ENCODE measurements around the gene ETFA. TPM values are rescaled to one million over a fixed set of nuclear protein-coding genes. Genes with fewer than 3 reads are reported as not detected.

The ETFA gene
- total and polyA plus RNA-seq, 11 donors, result 210 to 536 (median 309) TPM

- Histone ChIP-seq H3K4me3 (peak overlapping the region; percentile 2 to 61 (median 36)), H3K27ac (peak overlapping the region in 1 of 12 donors; percentile 32), H3K9me3 (no peaks in the 10 kb centered on the region), H3K27me3 (peaks cover 97 to 100% (median 100%) of the 10 kb centered on the region in 9 donors), H3K4me1 (peaks cover 6 to 87% (median 55%) of the 10 kb centered on the region in 12 donors), H3K36me3 (no peaks in the 10 kb centered on the region)
- no peak for TF ChIP-seq POLR2A (IDR thresholded peaks at IDR 0.05)
- no peak for TF ChIP-seq CTCF (IDR thresholded peaks at IDR 0.05)
- intact Hi-C loops (cut with DNase I), result loop anchor here in 2 of 10 donors (10.0 kb wide), 2 partner anchors 105 to 525 kb away; no protein-coding TSS in a partner anchor
- WGBS, 4 donors, result 10 to 20% (median 13%) methylated on average over 33 to 48 of the region's 48 CpGs
- DNase-seq, result no peak
- no peak for ATAC-seq
Measured at GRCh38 chr15:76339305-76340197, 28.3 kb upstream of the ETFA start.

- Histone ChIP-seq H3K4me3 (peak overlapping the region in 3 of 12 donors; percentile 11 to 61 (median 19)), H3K4me1 (peaks cover 6 to 87% (median 55%) of the 10 kb centered on the region in 12 donors), H3K27me3 (peaks cover 91 to 100% (median 100%) of the 10 kb centered on the region in 9 donors), H3K36me3 (no peaks in the 10 kb centered on the region), H3K27ac (peak overlapping the region in 1 of 12 donors; percentile 30), H3K9me3 (no peaks in the 10 kb centered on the region)
- TF ChIP-seq CTCF (IDR thresholded peaks at IDR 0.05) (no peak), POLR2A (IDR thresholded peaks at IDR 0.05) (no peak)
- WGBS, 4 donors, result 22 to 40% (median 31%) methylated on average over 23 to 26 of the region's 26 CpGs
- DNase-seq (no peak), ATAC-seq (no peak)
- intact Hi-C loops (cut with DNase I), result loop anchor here in 1 of 10 donors (10.0 kb wide), 1 partner anchor 104 kb away; no protein-coding TSS in a partner anchor
Measured at GRCh38 chr15:76338486-76339304, 27.4 kb upstream of the ETFA start.

- TF ChIP-seq POLR2A (IDR thresholded peaks at IDR 0.05) (no peak), CTCF (IDR thresholded peaks at IDR 0.05) (no peak)
- peak overlapping the region in 4 of 12 donors; percentile 6 to 53 (median 15) for H3K4me3 ChIP-seq
- 2 to 5% (median 3%) methylated on average over 49 to 89 of the region's 89 CpGs for WGBS, 4 donors
- peaks cover 83 to 100% (median 98%) of the 10 kb centered on the region in 9 donors for H3K27me3 ChIP-seq
- ATAC-seq (no peak), DNase-seq (no peak)
- peaks cover 6 to 81% (median 53%) of the 10 kb centered on the region in 12 donors for H3K4me1 ChIP-seq
- no peaks in the 10 kb centered on the region for H3K9me3 ChIP-seq
- intact Hi-C loops (cut with DNase I), result loop anchor here in 1 of 10 donors (10.0 kb wide), 1 partner anchor 103 kb away; no protein-coding TSS in a partner anchor
- peak overlapping the region in 1 of 12 donors; percentile 30 for H3K27ac ChIP-seq
- no peaks in the 10 kb centered on the region for H3K36me3 ChIP-seq
Measured at GRCh38 chr15:76337696-76338485, 26.6 kb upstream of the ETFA start.
